HG03045 (cell line): Measurements from ENCODE around the gene ANXA5.
"Not testable (repeated sequence)": the region's sequence is repeated elsewhere in the genome, so short reads cannot be mapped to it uniquely, and the experiment has no call there.

Source experiments
- ATAC-seq: cut with Tn5 transposase; IDR thresholded peaks from one replicate; pipeline ENCODE4 v1.9.1; 2021; ENCODE audit warnings: mild to moderate bottlenecking, moderate library complexity; ENCODE audit not compliant: unreplicated experiment

ANXA5 gene

DNA sequence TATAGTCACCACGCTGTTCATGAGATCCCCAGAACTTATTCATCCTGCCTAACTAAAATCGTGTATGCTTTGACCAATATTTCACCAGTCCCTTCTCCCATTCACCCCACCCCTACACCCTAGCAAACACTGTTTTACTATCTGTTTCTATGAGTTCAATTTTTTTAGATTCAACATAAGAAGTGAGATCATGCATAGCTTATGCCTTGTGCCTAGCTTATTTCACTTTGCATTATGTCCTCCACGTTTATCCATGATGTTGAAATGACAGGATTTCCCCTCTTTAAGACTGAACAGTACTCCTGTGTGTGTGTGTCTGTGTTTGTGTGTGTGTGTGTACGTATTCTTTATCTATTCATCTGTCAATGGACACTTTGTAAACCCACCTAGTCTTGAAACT lies 16.8 kb downstream of the ANXA5 start:
- ATAC-seq, result no peak

DNA sequence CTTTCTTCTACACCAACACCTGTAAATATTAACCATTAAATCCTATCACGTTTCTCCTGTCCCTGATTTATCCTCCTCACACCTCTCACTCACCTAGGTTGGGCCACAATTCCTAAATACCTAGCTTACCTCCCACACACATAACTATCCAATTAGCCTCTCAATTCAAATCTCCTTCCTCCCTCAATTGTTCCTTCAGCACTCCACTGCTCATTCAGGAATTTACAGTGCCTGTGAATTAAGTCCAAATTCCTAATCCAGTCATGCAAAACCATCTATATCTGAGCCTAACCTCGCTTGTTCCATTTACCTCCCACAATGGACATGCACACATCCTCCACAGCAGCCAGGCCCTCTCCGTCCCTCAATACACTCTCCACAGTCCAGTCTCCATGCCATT lies 17.5 kb downstream of the ANXA5 start:
- no peak for ATAC-seq

GRCh38 chr4:121677524-121677923 lies 19.3 kb downstream of the ANXA5 start:
- ATAC-seq, result no peak

DNA sequence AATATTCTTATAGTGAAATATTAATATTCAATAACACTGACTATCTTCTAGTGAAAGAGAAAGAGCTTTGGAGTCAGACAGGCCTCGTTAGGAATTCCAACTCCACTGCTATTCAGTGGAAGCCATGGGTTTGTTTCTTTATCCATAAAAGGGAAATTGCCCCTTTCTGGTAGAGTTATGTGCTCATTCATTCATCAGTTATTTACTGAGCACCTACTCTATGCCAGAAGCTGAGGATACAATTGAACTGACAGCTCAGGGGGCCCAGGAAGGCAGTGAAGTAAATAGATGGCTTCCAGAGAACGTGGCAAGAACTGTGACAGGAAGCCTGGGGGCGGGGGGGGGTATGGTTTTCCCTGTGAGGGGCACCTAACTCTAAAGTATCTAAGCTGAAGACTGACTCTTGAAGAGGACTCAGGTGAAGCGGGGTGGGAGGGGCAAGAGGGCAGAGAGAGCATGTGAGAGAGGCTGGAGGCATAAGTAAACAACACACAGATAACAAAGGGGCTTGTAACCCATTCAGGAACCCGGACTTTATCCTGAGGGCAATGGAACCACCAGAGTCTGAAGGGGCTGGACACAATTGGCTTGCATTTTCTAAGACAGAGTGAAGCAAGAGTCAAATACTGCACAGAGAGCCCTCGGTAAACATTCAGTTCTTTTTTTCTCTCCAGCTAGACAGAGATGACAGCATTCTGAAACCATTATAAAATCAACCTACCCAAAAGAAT lies 20.3 kb downstream of the ANXA5 start:
- ATAC-seq, result no peak

DNA sequence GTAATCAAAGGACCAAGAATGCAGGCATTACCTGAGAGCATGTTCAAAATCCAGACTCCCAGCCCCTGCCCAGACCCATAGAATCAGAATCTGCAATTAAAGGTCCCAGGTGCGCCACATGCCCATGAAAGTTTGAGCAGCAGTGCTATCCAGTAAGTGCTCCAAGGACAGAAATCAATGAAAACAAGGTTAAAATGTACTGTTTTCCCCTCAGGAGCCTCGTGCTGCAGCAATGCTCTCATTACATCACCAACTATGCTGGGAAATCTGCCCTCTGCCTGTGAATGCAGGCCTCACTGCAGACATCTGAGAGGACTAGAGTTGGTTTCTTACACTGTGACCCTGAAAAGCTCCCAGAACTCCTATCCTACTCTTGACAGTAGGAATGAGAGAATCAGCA lies 21.1 kb downstream of the ANXA5 start:
- no peak for ATAC-seq

- no peak for ATAC-seq
Observed at GRCh38 chr4:121674696-121675095, 22.1 kb downstream of the ANXA5 start.

DNA sequence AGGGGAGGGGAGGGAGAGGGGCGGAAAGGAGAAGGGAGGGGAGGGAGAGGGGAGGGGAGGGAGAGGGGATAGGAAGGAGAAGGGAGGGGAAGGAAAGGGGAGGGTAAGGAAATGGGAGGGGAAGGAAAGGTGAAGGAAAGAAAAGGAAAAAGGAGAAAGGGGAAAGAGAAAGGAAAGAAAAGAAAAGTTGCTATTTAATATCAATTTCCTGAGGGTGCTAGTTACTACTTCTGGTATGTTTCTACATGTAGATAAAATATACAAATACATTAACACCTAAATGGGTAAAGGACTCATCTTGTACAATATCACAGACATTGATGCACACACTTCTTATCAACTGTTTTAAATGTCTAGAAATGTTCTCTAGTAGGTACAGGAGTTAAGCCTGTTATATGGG lies 22.6 kb downstream of the ANXA5 start:
- ATAC-seq, result no peak

DNA sequence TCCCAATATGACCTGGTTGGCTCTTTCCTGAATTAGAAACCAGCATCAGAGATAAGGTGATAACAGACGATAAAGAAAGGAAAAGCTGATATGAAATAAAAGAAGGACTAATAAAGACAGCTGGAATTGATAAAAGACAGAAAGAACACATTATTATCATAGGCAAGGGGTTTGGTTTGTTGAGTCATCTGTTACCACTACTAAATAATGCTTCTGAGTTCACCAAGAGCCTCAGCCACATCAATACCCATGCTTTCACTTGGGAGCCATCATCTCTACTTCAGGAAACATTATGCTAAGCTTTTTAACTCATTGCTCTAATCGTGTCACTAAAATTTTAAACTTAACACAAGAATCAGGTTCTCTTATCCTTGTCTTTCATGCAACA lies 27.6 kb downstream of the ANXA5 start:
- ATAC-seq, result no peak

DNA sequence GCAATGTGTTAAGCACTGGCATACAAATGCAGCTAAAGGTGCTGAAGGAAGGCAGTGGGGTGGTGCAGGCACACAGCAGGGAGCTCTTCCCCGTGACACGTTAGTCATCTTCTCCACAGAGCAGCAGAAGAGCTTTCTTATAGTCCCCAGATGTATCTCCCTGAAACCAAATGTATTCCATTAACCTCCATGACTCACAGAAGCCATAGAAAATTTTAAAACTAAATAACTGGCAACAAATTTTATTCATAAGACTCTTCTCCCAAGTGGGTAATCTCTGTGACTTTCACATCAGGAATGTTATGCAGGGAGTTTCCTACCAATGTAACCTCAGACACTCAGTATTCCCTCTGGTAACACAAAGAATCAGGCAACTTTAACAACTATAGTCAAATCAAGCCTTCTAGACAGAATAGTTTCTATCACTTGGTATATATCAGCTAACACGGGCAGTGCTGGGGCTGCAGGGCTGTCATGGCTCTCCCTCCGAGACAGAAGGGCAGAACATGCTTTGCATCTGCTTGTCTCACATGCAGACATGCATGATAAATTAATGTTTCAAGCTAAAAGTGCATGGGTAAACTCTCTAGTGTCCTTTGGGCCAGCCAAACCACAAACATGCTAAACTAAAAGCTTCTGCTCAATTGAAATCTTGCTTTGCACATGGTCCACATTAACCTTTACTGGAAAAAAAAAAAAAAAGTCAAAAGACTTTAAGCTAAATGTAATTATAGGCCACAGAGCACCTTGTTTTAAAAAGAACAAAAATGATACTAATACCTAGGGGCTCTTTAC lies 28.2 kb downstream of the ANXA5 start:
- no peak for ATAC-seq

DNA sequence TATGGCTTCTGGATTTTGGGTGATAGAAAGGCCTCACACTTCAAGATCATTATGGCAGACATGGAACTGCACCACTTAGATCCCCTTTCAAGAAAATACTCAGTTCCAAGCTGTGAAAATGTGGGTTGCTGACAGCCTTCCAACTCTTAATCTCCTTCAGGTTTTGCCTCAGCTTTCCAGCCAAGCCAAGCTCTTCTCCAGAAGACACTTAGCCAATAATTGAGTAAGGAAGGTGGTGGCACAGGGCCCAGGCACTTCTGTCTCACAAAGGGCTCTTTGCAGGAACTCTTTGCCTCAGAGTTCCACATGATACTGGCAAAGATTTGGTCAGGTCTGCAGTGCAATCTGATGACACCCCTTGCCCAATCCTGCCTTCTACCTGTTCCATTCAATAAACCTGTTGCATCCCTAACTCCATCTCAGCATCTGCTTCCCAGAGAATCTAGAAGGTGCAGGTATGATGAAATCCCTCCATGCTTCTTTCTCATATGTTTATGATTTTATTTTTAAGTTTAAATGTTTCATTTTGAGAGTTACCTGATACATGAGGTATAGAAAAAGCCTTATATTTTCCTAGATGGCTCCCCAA lies 30.6 kb downstream of the ANXA5 start:
- no peak for ATAC-seq

DNA sequence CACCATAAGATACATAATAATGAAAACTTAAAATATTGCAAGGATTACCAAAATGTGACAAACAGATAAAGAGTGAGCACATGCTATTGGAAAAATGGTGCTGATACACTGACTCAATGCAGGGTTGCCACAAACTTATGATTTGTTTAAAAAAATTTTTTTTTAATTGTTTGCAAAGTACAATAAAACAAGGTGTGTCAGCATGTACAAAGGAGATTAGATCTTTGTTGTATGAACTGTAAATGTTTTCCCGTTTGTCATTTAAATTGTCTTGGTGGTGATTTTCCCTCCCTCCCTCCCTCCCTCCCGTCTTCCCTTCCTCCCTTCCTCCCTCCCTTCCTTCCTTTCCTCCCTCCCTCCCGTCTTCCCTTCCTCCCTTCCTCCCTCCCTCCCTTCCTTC lies 31.4 kb downstream of the ANXA5 start:
- ATAC-seq, result no peak

- ATAC-seq, result no peak
Observed at GRCh38 chr4:121662225-121662624, 34.6 kb downstream of the ANXA5 start.

GRCh38 chr4:121660175-121660933 lies 36.4 kb downstream of the ANXA5 start:
- not testable (repeated sequence) for ATAC-seq

- ATAC-seq, result no peak
Observed at GRCh38 chr4:121658125-121658524, 38.7 kb downstream of the ANXA5 start.

- ATAC-seq, result peak; percentile 46
Observed at GRCh38 chr4:121656269-121656641, 40.5 kb downstream of the ANXA5 start.

DNA sequence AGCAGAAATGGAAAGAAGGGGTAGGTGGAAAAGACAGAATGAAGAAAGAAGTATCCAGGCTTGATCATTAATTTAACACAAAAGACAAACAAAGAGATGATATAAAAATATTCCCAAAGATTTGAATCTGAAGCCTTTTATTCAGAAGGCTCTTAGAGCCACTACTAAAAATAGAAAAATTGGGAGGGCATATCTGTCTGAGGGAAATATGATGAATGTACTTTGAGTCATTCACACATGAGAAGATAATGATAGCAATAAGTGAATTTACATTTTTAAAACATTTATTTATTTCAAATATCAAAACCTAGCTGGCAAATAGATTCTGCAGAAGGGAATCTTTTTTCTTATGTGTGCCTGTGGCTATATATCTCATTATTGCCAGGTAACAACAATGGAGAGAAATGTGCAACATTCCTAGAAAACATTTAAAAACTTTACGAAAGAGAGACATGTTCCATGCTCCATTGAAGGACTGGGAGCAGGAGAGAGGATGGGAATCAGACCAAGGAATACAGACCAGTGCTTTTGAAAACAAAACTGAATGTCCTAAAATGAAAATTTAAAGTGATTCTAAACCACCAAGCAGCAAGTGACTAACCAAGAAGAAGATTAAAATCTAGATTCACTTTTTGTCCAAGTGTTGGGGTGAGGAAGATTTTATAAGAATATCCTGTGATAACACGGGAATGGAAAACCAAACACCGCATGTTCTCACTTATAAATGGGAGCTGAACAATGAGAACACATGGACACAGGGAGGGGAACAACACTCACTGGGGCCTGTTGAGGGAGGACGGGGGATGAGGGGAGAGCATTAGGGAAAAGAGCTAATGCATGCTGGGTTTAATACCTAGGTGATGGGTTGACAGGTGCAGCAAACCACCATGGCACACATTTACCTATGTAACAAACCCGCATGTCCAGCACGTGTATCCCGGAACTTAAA lies 41.2 kb downstream of the ANXA5 start:
- ATAC-seq, result peak; percentile 6

DNA sequence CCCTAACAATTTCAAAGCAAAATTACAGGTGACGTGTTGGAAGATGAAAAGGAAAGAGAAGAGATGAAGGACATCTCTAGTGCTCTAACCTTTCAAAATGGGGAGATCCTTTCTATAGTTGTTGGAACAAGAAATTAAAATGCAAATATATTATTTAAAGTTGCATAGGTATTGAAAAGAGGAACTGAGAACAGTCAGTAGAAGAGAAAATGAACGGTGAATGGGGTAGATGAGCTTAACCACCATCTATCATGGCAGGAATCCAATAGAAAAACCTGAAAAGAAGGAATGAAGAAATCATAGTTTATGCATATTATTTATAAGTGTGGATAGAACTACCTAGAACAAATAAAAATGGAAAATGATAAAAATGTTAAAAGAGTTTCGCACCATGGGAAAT lies 42.0 kb downstream of the ANXA5 start:
- no peak for ATAC-seq

GRCh38 chr4:121653986-121654385 lies 42.8 kb downstream of the ANXA5 start:
- ATAC-seq, result no peak

DNA sequence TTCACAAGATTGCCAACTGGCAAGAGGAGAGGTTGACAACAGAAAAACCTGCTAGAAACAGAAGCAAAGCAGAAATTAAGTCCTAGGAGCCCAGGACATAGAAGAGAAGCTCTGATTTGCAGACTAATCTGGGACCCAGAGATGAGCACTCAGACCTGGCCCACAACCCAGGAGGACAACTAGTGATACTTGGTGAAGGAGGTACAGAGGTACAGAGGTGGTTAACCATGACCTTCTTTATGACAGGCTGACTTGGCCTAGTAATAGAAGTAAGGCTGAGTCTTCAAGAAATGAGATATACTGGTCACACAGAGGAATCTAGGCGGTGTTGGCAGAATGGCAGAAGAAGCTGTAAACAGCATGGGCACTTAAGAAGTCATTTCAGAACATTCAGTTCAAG lies 43.6 kb downstream of the ANXA5 start:
- ATAC-seq, result no peak

GRCh38 chr4:121651597-121651996 lies 45.2 kb downstream of the ANXA5 start:
- no peak for ATAC-seq
